Rectal smooth muscle tissue (tissue), 1 donor: Measurements from ENCODE around the gene ALOX12B.

ENCODE experiments used
- H3K27ac ChIP-seq: one replicate; pipeline ENCODE4 v1.7.0; 2013; ENCODE audit warnings: low read depth, low read length, inconsistent platforms
- H3K27me3 ChIP-seq: one replicate; pipeline ENCODE4 v1.7.0; 2013; ENCODE audit warnings: low read length; ENCODE audit not compliant: control insufficient read depth, insufficient read depth
- H3K36me3 ChIP-seq: one replicate; pipeline ENCODE4 v1.7.0; 2013; ENCODE audit warnings: low read length; ENCODE audit not compliant: control insufficient read depth, insufficient read depth
- H3K4me1 ChIP-seq: one replicate; pipeline ENCODE4 v1.7.0; 2013; ENCODE audit warnings: low read length; ENCODE audit not compliant: control insufficient read depth, insufficient read depth
- H3K4me3 ChIP-seq: one replicate; pipeline ENCODE4 v1.7.0; 2013; ENCODE audit warnings: low read length
- H3K9ac ChIP-seq: one replicate; pipeline ENCODE4 v1.7.0; 2013; ENCODE audit warnings: low read length

Gene ALOX12B

DNA sequence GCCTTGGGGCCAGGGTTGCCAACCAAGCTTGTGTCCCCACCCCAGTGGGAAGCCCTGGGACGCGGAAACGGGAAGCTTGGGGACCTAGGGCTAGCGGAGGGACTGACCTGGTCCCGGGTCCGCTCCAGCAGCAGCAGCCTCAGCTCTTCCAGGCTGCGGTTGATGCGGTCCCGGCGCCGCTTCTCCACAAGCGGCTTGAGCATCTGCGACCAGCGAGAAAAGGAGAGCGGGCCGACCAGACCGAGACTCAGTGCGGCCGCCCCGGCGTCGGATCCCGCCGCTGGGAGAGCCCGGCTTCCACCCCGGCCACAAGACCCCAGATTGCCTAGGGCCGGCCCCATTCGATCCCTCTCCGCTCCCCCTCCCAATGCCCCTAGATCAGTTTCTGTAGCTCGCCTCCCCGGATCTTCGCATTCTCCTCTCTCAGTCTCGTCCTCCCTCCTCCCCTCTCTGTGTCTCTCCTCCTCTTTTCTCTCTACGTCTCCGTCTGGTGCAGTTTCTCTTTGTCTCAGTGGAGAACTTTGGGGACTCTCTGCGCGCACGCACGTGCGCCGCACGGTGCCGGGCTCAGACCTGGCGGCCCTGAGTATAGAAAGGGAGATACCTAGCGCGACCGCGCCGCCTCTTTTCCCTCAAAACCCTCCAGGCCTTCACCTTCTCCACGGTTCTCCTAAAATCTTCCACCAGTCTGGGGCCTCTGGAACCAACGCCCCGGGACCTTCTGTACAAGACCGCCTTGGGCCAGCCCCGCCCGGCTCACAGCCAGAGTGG is 35.6 kb upstream of the ALOX12B start:
- Histone ChIP-seq H3K4me3 (peak overlapping the region; percentile 75), H3K36me3 (no peaks in the 10 kb centered on the region), H3K27me3 (peaks cover 17% of the 10 kb centered on the region), H3K4me1 (peaks cover 25% of the 10 kb centered on the region), H3K9ac (no peak overlapping the region), H3K27ac (no peak overlapping the region)

DNA sequence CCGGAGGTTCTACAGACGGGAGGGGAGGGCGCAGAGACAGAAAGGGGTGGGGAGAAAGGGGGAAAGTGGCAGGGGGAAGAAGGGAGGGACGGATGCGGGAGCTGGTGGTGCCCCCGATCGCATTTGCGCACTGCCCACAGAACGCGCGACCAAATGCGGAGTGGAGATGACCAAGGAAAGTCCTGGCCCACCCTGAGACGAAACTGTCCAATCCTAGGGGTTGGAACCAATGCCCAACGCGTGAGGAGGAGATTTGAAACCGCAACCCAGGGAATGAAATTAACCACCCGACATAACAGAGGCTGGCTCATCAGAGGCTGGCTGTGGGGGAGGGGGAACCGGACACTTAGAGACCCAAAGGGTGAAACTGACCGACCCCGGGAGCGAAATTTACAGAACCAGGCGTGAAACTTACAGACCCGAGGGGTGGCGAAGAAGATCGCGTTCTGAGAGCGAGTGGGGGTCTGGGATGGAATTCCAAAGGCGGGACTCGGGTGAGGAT is 35.0 kb upstream of the ALOX12B start:
- peak overlapping the region; percentile 75 for H3K4me3 ChIP-seq
- H3K27ac ChIP-seq, result no peak overlapping the region
- H3K36me3 ChIP-seq, result no peaks in the 10 kb centered on the region
- H3K9ac ChIP-seq, result no peak overlapping the region
- H3K4me1 ChIP-seq, result peaks cover 29% of the 10 kb centered on the region
- H3K27me3 ChIP-seq, result peaks cover 21% of the 10 kb centered on the region

DNA sequence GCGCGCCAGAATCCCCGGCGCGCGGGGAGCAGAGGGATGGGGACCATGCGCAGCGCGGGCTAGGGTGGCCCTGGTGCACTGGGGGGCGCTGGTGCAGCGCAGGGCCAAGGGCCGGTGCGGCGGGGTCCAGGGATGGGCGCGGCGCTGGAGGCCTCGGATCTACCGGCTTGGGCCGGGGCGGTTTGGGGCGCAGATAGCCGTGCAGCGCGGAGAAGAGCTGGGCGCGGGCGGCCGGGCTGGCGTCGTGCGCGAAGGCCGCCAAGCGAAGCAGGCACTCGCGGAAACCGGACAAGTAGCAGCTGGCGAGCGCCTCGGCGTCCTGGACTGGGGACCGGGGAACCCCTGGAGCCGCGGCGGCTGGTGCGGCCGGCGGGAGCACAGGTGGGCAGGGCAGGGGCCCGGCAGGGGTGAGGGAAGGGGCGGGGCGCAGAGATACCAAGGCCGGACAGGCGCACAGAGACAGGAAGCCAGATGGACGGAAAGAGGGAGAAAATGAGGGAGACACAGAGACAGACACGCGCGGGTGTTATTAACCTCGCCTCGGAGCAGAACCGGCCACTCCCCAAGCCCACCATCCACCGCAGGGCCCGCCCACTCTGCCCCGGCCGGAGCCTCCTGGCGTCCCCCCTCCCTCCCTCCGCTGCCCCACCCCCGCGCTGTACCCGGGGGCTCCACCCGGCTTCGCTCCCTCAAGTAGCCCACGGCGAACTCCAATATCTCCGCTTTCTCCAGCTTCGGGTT is 34.3 kb upstream of the ALOX12B start:
- H3K36me3 ChIP-seq, result no peaks in the 10 kb centered on the region
- H3K27ac ChIP-seq, result no peak overlapping the region
- H3K4me1 ChIP-seq, result peaks cover 29% of the 10 kb centered on the region
- H3K27me3 ChIP-seq, result peaks cover 22% of the 10 kb centered on the region
- H3K9ac ChIP-seq, result no peak overlapping the region
- peak overlapping the region; percentile 75 for H3K4me3 ChIP-seq

DNA sequence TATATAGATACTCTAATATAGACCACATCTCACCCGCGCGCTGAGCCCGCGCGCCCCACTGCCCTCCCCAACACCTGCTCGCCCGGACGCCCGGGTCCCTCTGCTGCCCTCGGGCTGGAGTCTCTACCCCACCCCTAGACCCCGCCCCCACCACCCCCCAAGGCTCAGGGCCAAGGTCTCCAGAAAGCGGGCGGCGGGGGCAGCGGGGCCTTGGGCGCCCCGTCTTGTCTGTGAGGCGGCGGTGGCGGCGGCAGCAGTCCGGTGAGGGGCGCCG is 33.8 kb upstream of the ALOX12B start:
- Histone ChIP-seq H3K36me3 (no peaks in the 10 kb centered on the region), H3K4me3 (peak overlapping the region; percentile 75), H3K27ac (no peak overlapping the region), H3K9ac (no peak overlapping the region), H3K27me3 (peaks cover 27% of the 10 kb centered on the region), H3K4me1 (peaks cover 29% of the 10 kb centered on the region)

DNA sequence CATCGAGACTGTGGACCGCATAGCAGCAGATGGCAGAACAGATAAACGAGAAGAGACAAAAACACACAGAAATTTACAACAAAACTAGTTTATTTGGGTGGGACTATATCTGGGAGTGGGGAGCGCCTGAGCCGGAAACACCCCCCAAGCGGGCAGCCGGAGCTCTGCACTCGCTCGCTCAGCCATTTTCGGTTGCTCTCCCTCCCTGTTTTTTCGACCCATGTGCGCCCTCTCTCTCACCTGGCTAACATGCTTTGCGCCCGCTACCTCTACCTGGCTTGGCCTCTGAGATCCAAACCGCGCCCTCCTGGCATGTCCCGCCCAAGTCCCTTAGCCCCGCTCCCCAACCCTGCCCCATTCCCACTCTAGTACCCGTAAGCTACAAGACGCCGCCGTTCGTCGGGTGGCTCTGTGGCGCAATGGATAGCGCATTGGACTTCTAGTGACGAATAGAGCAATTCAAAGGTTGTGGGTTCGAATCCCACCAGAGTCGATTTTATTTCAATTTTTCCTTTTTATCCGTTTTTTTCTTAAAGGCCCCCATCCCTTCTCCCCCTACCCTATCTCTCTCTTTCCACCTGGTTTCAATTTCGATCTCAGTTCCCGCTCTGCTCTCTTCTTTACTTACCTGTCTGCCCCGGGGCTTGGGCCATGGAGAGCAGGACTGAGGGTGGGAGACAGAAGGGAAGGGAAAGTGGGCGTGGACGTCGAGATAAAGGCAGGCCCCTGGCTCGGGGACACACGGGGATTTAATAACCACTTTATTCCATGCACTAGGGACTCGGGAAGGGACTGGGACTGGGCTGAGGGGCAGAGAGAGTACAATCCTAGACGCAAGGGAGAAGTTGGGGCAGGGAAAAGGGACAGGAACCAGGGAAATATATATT is 33.2 kb upstream of the ALOX12B start:
- Histone ChIP-seq H3K27me3 (peaks cover 28% of the 10 kb centered on the region), H3K36me3 (no peaks in the 10 kb centered on the region), H3K4me3 (peak overlapping the region; percentile 47), H3K9ac (no peak overlapping the region), H3K27ac (no peak overlapping the region), H3K4me1 (peaks cover 29% of the 10 kb centered on the region)

DNA sequence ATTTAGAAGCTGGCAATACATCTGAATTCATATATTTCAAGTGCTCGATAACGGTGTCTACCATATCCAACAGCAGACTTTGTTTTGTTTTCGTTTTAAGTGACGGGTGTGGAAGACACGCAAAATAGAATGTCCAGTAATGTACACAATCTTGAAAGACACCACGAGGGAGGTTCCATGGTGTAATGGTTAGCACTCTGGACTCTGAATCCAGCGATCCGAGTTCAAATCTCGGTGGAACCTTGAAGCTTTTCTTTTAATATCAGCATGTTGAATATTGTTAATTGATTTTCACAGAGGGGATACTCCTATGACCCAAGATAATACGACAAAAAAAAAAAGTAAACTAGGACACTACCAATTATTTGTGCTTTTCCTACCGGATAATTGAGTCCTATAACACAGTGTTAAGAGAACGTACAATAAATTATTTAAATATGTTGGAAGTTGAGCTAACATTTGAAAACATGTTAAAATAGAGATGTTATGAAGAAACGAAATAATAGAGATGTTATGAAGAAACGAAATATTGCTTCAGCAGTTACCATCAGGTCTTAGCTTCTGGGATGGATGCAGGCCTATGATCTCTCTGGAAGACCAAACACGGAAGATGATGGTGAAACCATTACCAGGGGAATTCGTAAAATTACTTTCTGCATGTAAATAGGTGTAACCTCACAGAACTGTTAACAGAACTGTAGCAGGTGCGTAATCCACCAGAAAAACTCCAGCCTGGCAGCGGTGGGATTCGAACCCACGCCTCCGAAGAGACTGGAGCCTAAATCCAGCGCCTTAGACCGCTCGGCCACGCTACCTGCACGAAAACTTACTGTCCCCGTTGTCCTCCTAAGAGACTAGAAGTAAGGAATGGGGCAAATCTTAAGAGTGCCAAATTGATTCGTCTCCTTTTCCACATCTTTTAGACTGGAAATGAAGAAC is 32.3 kb upstream of the ALOX12B start:
- H3K27me3 ChIP-seq, result peaks cover 28% of the 10 kb centered on the region
- H3K4me1 ChIP-seq, result peaks cover 25% of the 10 kb centered on the region

DNA sequence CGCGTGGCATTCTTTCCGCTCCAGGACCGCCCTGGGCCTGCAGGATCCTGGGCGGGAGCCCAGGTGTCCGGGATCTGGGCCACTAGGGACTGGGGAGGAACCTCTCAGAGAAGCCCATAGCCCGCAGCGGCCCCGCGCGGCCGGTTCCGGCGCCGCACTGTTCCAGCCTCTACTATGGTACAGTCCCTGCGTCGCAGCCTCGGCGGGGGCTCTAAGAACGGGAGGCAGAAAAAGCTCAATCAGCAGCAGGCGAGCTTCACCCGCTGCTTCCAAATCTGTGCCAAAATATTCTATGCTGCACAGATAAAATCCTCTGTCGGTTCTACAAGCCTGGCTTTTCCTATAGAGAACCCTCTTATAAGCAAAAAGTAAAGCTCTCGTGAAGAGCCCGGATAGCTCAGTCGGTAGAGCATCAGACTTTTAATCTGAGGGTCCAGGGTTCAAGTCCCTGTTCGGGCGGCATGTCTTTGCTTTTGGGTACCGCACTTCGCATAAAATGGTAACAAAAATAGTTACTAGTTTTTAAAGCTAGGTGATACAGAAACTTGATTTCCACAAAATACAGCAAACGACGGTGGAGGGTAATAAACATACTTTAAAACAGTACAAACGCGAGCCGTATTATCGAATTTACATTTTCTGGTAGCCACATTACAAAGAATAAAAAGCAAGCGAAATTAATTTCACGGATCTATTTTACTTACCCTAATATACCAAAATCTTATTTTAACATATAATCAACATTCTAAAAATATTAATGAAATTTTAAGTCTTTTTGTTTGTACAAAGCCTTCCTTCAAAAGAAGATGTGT is 31.5 kb upstream of the ALOX12B start:
- H3K27ac ChIP-seq, result peak overlapping the region; percentile 62
- peaks cover 22% of the 10 kb centered on the region for H3K4me1 ChIP-seq
- H3K36me3 ChIP-seq, result no peaks in the 10 kb centered on the region
- peak overlapping the region; percentile 13 for H3K9ac ChIP-seq
- peak overlapping the region; percentile 85 for H3K4me3 ChIP-seq
- peaks cover 31% of the 10 kb centered on the region for H3K27me3 ChIP-seq

More for the DNA sequence above, 32.3 kb upstream of the ALOX12B start:
- Histone ChIP-seq H3K4me3 (peak overlapping the region; percentile 85), H3K27ac (peak overlapping the region; percentile 62), H3K36me3 (no peaks in the 10 kb centered on the region), H3K9ac (no peak overlapping the region)

DNA sequence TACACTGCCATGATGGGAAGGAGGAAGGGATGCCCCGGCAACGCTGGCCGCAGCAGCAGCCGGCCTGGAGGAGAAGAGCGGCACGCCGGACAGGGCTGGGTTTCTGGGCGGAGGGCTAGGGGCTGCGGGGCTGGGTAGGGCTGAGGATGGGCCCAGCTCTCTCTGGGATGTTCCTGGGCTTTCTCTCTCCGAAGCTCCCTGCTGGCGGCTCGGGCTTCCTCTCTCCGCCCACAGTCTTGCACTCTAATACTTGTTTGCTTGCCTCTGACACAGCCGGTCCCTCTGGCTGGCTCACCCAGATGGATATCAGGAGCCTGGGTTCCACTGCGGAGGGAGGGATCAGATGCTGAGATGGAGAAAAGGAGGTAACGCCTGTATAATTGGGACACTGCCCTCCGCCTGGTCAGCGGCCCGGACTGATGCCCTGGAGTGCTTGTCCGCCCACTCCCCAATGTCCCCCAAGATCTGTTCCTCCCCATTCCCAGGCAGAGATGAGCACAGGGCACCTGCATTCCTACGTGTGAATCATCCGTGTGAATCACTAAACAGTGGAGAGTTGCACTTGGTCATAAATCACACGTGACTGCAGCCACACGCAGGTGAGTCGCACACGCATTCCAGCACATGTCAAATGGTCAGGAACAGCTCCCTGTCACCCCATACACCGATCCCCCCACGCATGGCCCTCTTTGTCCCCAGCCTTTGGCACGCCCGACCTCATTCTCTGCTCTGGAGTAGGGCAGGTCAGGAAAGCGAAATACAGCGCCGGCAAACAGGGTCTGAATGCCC is 30.7 kb upstream of the ALOX12B start, which contains the start of gene ALOXE3:
Gene ALOXE3, minus strand, starts transcription at position 535 of the 789 bp plus-strand sequence. Its CDS starts 524 bp downstream, at position 11.
- H3K27ac ChIP-seq, result peak within 1 kb of the TSS; percentile 62
- H3K27me3 ChIP-seq, result peaks cover 27% of the 10 kb centered on the region
- no peaks in the 10 kb centered on the region for H3K36me3 ChIP-seq
- H3K9ac ChIP-seq, result peak within 1 kb of the TSS; percentile 13
- peak within 1 kb of the TSS; percentile 85 for H3K4me3 ChIP-seq
- peaks cover 19% of the 10 kb centered on the region for H3K4me1 ChIP-seq

DNA sequence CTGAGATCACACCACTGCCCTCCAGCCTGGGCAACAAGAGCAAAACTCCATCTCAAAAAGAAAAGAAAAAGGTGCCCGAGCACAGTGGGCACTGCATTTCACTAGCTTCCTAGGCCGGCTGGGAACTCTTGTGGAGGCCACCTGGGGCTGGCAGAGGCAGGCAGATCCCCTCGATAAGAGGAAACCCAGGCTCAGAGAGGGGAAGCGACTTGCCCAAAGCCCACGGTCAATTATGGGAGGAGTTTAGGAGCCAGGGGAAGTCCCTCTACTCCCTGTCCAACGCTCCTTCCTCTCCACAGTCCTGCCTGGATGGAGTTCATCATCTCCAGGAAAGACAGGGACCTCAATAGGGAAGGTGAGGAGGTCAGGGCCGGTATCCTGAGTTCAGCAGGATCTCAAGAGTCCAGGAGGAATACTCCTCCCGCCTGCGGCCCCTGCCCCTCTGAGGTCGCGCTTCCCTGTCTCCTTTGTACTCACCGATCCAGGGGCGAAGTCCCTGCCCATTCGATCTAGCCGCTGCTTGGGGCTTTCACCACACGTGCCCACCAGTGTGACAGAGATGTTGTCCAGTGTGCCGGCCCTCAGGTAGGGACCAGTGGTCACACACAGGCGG is 30.0 kb upstream of the ALOX12B start:
- Histone ChIP-seq H3K4me3 (peak overlapping the region; percentile 85), H3K4me1 (peaks cover 13% of the 10 kb centered on the region), H3K27me3 (peaks cover 24% of the 10 kb centered on the region), H3K36me3 (no peaks in the 10 kb centered on the region), H3K27ac (no peak overlapping the region), H3K9ac (no peak overlapping the region)

DNA sequence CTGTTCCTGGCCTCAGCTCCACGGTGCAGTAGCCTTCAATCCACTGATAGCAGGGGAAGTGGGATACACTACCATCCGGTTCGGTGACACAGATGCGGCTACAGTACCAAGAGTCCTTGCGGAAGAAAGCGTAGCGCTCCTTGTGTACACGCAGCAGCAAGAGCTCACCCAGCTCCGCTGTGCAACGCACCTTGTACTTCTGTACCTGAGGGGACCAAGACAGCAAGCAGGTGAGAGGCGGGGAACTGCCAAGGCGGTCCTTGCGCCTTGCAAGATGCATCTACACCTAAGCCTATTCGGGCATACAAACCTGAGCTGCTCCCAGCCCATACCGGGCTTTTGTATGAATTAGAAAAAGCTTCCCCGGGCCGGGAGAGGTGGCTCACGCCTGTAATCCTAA is 29.3 kb upstream of the ALOX12B start:
- Histone ChIP-seq H3K27ac (no peak overlapping the region), H3K27me3 (peaks cover 24% of the 10 kb centered on the region), H3K36me3 (no peaks in the 10 kb centered on the region), H3K4me3 (no peak overlapping the region), H3K4me1 (peaks cover 12% of the 10 kb centered on the region), H3K9ac (no peak overlapping the region)
